Peyer's patch (tissue), 4 donors: ENCODE data around the gene SMKR1.

Experiments
- CTCF ChIP-seq, 6 experiments: fragments of 450-650 bp in 4 of 6; fragments of 200-600 bp in 2 of 6; sonication (generic) in 1 of 6; IDR thresholded peaks; one replicate each; pipeline ENCODE4 v1.5.1; 2017 to 2019; ENCODE audit warnings: antibody characterized with exemption in 6 of 6, mild to moderate bottlenecking in 3 of 6, moderate library complexity in 1 of 6
- POLR2A ChIP-seq, 2 donors: fragments of 450-650 bp; IDR thresholded peaks; one replicate each; pipeline ENCODE4 v1.5.1; 2017; ENCODE audit warnings: antibody characterized with exemption in 2 of 2, mild to moderate bottlenecking in 2 of 2, moderate library complexity in 2 of 2

- no peak for TF ChIP-seq POLR2A (IDR thresholded peaks at IDR 0.05)
- no peak for TF ChIP-seq CTCF (IDR thresholded peaks at IDR 0.05)
These were observed 20.0 kb downstream of the SMKR1 start for GRCh38 chr7:129522088-129522970.
